C4-2B (cell line): ENCODE results near the gene KCNJ13.

Source experiments
- H3K27ac ChIP-seq: fragments of 450-650 bp; 2 replicates; pipeline ENCODE4 v1.5.1; 2017
- ZFX ChIP-seq: fragments of 450-650 bp; IDR thresholded peaks from 2 replicates; pipeline ENCODE4 v1.6.1; 2017
- TF ChIP-seq, protein P1 (sequence below): fragments of 450-650 bp; conservative IDR thresholded peaks from 2 replicates; pipeline ENCODE4 v1.5.1; 2017; ENCODE audit warnings: mild to moderate bottlenecking

The KCNJ13 gene

DNA sequence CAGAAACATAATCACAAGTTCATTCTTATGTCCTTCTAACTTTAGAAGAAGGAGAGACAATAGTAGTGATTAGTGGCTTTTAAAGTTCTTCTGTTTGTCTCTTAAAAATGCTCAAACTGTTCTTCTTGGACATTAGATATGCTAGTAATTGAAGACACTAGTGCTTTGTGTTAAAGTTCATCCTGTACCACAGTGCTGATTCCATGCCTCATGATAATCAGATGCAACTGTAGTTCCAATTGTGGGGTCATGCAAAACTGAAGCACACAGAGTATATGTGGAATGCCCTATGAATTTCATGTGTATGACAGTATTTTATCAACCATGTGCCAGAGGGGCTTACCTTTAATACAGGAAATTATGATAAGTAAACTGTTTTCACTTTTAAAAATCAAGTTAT, 11.4 kb upstream of the KCNJ13 start:
- H3K27ac ChIP-seq, result no peak overlapping the region
- TF ChIP-seq ZFX, result no peak
- TF ChIP-seq, protein P1, sequence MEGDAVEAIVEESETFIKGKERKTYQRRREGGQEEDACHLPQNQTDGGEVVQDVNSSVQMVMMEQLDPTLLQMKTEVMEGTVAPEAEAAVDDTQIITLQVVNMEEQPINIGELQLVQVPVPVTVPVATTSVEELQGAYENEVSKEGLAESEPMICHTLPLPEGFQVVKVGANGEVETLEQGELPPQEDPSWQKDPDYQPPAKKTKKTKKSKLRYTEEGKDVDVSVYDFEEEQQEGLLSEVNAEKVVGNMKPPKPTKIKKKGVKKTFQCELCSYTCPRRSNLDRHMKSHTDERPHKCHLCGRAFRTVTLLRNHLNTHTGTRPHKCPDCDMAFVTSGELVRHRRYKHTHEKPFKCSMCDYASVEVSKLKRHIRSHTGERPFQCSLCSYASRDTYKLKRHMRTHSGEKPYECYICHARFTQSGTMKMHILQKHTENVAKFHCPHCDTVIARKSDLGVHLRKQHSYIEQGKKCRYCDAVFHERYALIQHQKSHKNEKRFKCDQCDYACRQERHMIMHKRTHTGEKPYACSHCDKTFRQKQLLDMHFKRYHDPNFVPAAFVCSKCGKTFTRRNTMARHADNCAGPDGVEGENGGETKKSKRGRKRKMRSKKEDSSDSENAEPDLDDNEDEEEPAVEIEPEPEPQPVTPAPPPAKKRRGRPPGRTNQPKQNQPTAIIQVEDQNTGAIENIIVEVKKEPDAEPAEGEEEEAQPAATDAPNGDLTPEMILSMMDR, result no peak

DNA sequence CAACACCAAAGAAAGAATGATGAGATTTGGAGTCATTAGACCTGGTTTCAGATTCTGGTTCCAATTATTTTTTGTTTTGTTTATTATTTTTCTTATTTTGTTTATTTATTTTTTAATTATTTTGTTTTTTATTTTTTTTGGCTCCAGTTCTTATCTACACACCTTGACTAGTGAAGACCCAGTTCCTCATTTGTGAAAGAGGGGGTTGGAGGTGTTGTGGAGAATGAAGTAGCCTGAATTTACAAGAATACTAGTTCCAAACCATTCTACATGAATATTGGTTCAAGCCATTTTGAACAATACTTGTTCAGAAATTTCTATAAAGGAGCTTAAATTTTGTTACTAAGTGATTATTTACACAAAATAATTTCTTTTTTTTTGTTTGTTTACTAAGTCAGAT, 6.9 kb upstream of the KCNJ13 start:
- TF ChIP-seq ZFX, result no peak
- TF ChIP-seq, protein P1, result no peak
- H3K27ac ChIP-seq, result no peak overlapping the region

DNA sequence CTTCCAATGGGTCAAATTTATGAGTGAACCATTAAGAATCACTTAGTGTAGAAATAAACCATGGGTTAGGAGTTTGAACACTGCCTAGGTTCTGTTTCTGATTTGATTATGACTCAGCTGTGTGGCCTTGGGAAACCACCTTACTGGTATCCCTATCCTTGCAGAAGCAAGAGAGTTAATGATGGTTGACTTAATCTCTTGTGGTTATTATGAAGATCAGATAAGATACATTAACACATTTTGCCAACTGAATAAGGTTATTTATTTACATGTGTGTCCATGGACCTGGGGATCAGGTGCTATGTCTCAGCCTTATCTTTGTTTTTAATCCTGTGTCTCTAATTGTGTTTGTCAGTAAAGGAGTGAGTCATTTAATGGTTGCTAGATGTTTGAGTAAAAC, 5.4 kb upstream of the KCNJ13 start:
- H3K27ac ChIP-seq, result no peak overlapping the region
- TF ChIP-seq, protein P1, result no peak
- TF ChIP-seq ZFX, result no peak

DNA sequence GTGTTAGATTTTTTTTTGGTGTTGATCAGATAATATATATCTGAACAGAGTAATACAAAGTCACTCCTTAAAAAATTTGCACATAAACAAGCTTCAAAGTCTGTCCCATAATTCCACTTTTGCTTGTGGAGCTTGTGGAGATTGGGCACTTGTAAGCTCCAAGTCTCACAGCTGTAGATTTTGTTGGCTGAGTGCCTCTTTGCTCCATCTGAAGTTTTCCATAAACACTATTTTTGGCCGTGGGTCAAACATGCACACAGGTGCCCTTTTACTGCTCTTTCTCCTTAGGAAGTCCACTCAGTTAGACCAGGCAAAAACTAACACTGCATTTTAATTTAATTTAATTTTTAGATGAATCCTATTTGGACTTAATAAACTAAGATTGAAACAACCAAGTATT, 3.6 kb upstream of the KCNJ13 start:
- no peak overlapping the region for H3K27ac ChIP-seq
- TF ChIP-seq ZFX, result no peak
- TF ChIP-seq, protein P1, result no peak

DNA sequence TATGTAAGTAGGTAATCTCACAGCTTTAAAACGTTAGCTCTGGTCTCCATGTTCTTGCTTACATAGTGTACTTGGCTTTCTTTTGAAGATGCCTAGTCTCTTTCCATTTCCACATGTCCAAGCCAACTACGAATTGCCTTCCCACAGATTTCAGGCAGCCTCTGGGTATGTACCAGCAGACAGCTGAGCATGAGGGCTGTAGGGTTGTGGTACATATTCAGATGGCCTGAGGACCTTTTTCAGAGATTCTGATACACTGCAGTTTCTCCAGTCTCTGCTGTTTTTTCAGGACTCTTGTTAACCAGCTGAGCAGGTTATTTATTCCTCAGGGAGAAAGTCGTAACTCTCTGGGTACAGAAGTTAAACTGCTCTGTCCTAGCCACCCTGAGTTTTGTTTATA, 3.1 kb upstream of the KCNJ13 start:
- no peak overlapping the region for H3K27ac ChIP-seq
- TF ChIP-seq, protein P1, result no peak
- TF ChIP-seq ZFX, result no peak

DNA sequence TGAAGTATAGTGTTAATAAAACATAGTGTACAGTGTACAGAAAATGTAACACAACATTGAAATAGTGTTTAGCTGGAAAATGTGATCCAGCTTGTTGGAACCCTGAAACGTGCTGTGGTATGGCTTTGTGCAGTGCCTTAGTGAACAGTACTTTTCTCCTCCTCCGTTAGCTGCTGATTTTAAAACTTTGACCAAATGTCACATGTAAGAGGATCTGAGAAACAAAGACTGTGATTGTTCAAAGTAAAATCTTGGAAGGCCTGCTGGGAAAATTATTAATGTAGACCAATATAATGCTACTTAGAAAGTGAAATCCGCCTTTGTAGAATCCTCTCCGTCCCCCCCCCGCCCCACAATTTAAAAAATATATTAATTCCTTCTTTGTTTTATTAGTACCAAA, 911 bp upstream of the KCNJ13 start:
- TF ChIP-seq ZFX, result no peak
- TF ChIP-seq, protein P1, result no peak
- H3K27ac ChIP-seq, result no peak overlapping the region

DNA sequence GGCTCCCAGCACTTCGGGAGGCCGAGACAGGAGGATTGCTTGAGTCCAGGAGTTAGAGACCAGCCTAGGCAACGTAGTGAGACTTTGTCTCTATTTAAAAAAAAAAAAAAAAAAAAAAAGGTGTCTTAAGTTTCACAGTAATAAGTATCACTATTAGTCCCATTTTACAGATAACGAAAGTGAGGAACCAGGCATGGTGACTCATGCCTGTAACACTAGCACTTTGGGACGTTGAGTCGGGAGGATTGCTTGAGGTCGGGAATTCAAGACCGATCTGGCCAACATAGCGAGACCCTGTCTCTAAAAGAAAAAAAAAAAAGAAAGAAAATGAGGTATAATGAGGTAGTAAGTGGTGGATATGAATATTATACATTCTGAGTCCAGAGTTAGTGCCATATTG, 2.5 kb downstream of the KCNJ13 start:
- H3K27ac ChIP-seq, result no peak overlapping the region
- TF ChIP-seq, protein P1, result no peak
- no peak for TF ChIP-seq ZFX
